ENCODE data around the gene SORCS2.

GRCh38 chr4:7781366-7781765 lies 589.0 kb downstream of the SORCS2 start:
- TF ChIP-seq CTCF (conservative IDR thresholded peaks at IDR 0.05; ENCODE audit: low read depth, low read length) (no peak), EZH2 (IDR thresholded peaks at IDR 0.05; ENCODE audit: low read length, unreplicated experiment) (no peak)

All from PC-3 (cell line).